ENCODE results near the gene DDI1.

The DDI1 gene

DNA sequence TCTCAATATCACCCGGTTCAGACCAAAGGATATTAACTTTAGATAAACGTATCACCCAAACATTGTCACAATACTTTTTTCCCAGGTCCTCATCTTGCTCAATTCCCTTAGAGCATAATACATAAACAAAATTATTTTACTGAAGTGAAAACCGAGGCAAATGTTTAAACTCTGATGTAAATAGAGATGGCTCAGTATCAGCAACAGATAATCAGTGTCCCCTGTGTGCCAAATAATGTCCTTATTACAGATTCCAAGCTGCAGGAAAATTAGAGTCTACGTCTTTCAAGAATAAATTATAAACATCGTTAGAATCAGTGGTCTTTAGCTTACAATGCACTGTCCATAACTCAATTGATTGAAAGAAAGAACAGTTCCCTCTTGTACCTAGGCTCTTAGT lies 50.2 kb downstream of the DDI1 start:
- no peak for DNase-seq

Data from bone marrow (tissue), 2 donors.